Activated T-cell treated with anti-CD3 and anti-CD28 coated beads, Interleukin-2, amount 50 U/mL, for 48 hours (primary cell): ENCODE measurements around the gene AK2.
"Not testable (repeated sequence)": the region's sequence is repeated elsewhere in the genome, so short reads cannot be mapped to it uniquely, and the experiment has no call there.

Experiments used
- DNase-seq, 2 experiments: peaks; one replicate each; pipeline ENCODE4 v3.0.0-alpha.2; 2020

AK2 gene

GRCh38 chr1:32997381-32997891 is 39.2 kb downstream of the AK2 start:
- no peak for DNase-seq

GRCh38 chr1:32993324-32993636 is 43.4 kb downstream of the AK2 start:
- DNase-seq: not testable (repeated sequence)

DNA sequence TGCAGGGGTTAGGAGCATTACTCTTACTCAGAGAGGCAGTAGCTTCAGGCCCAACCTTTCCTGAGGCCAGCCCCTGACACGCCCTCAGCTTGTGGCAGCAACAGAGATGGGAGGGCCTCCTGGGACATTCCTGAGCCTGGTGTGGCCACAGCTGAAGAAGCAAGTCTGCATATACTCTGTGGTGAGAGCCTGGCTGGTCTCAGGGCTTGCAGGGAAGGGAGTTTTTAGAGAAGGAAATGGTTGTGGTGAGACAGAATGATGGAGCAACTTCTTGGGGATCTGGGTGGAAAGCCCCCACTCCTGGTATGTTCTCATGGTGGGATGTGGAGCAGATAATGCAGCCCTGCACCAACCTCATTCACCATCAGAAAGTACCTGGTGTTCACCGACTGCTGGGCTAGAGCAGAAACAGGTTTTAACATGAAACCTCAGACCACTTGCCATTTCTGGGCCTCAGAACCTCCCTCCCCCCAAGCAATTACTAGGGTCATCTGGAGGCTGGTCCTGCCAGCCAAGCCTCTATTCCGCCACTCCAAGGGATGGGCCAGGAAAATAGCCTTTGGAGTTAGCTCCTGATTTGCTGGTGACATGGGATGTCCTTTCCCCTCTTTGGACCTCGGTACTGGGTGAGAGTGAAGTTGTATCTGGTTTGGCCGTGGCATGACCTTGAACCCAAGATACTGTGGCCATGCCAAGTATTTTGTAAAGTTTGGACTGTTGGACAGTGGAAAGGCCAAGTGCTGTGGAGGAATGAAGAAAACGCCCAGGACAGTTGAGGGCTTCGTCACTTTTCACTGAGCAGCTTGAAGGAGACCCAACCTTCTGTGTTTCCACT is 44.0 kb downstream of the AK2 start:
- peak; percentile 74 to 80 for DNase-seq

- DNase-seq: no peak
These were observed 44.7 kb downstream of the AK2 start for GRCh38 chr1:32991819-32992488.

DNA sequence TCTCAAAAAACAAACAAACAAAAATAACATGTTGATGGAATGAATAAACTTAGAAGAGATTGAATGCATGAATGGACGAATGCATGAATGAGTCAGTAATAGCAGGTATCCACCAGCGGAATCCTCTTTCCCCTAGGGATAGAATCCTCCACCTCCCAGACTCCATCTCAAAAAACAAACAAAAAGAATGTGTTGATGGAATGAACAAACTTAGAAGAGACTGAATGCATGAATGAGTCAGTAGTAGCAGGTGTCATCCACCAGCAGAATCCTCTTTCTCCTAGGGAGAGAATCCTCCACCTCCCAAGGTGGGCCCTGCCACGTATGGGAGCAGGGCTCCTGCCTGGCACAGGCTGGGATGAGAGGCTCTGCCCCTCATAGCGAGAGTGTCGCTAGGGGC is 45.3 kb downstream of the AK2 start:
- no peak for DNase-seq

DNA sequence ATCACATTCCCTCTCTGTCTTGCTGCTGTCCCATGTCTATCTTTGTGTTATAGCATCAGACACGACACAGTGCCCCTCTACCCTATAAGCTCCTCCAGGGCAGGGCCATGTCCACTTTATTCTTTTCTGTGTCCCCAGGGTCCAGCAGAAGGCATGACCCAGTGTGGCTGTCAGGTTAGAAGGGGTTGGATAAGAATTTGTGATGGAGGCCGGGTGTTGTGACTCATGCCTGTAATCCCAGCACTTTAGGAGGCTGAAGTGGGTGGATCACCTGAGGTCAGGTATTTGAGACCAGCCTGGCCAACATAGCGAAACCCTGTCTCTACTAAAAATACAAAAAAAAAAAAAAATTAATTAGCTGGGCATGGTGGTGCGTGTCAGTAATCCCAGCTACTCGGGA is 45.8 kb downstream of the AK2 start:
- no peak for DNase-seq

DNA sequence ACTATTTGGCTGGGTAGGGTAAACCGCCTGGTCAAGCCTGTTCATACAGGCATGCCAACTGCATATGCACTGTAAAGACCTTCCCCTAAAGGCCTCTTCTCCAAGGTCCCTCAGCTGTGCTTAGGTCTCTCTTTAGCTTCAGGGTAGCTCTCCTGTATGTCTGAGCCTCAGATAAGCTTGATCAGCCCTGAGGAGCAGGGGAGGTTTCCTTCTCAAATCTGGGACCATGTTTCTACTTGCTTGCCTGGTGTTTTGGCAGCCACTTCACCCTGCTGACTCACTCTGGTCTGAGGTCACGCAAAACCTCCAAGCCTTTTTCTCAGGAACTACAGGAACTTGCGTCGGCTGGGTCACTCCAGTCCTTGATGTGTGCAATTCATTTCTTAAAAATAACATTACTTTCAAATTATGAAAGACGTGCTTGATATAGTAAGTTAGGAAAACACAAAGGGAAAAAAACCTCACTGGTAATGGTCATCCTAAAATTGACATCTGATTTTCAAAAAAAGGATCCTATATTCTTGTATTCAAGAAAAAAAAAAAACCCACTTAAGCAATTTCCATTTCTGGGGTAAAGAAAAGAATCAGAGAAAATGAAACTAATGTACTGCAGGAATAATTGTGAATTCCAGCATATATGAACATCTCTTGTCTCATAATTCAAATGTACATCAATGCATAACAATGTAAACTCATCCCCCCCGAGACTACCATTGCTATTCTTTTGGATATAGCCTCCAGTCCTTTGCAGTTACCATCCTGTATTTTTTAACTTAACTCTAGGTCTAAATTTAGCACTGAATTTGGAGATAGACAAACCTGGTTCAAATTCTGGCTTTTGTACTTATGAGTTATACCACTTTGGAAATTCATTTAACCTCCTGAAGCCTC is 47.3 kb downstream of the AK2 start:
- DNase-seq: peak; percentile 76 to 78

- no peak for DNase-seq
These were observed 48.0 kb downstream of the AK2 start for GRCh38 chr1:32988665-32989064.

DNA sequence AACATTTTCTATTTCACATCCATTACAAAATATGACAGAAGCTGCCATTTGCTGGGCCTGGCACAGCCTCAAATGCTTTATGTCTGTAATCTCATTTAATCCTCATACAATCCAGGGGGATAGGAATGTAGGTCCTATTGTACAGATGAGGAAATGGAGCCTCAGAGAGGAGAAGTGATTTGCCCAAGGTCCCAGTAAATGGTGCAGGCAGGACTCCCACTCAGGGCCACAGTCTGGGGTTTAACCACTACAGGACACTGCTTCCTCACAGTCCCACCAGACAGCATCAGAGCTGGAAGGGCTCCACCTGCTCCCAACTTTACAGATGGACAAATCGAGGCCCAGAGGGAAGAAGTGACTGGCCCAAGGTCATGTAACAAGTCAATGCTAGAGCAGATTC is 51.5 kb downstream of the AK2 start:
- no peak for DNase-seq

DNA sequence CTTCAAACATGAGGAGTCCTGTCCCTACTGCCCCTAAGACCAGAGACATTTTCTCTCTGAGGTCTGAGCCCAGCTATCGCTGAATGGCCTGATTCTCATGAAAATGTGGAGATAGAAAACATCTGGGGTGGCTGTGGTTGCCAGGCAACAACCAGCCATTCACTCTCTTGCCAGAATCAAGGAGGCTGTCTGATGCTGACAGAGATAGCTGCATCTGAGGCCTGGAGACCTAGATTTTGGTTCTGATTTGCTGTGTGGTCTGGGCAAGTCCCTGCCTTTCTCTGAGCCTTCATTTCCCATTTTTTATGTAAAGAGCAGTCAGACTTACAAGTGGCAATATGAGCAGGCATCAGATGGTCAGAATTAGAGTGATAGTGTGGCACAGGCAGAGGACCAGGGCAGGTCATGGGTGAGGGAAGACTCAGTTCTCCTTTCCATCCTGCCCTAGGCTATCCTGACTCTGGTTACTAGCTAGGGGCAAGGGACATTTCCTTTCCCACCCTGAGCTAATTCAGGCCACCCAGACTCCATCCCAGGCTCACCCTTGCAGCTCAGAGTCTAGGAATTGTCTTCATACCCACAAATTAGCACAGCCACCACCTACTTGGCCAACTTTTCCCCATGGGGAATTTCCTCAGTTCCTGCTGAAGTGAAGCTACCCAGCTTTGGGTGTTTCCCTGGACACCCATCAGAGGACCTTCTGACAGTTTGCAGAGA is 52.1 kb downstream of the AK2 start:
- peak in 1 of 2 experiments; percentile 48 for DNase-seq

GRCh38 chr1:32984090-32984454 is 52.6 kb downstream of the AK2 start:
- no peak for DNase-seq

DNA sequence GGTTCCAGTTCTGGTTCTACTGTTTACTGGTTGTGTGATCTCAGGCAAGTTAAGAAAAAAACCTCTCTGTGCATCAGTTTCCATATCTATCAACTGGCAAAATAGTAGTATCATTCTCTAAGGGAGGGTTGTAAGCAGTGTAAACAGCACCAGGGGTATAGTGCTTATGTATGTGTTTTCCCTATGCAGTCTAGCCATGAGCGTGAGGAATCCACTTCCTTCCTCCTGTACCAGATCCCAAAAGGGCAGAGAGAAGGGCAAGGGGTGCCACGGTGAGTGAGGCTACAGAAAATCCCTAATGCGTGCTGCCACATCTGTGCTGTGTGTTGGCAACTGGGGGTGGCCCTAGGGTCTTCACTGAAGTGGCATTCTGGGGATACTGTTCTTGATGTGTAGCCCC is 53.7 kb downstream of the AK2 start:
- DNase-seq: no peak

DNA sequence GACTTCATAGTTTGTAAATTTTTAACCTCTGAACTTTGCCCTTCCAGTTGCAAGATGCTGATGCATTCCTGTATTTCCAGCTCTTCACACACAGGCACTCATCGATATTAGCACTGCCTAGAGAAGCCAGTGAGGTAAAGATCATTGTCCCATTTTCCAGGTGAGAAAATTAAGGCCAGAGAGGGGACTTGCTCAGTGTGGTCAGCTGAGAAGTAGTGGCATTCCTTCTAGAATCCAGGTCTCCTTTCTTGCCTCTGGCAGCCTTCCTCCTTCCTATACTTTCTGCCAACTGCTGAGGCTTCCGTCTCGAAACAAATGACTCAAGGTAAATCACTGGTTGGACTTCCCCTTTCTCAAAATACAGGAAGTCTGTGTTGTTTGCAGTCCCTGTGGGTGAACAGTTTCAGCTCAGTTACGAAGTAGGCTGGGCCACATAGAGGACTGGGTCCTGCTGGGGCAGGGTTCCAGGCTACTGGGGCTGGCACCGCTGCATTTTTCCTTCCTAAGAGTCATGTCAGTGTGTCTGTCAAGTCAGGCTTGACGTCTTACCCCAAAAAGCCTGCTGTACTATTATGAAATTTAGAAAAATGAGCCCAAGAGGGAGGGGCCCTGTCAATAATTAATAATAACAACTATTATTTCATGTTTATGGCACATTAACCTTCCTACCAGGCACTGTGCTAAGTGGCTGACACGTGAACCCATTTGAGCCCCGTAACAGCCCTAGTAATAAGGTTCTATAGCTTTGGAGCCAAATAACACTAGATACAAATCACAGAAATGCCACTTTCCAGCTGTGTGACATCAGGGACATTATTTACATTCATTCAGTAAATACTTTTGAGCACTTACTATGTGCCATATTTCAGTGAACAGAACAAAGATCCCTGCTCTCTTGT is 55.4 kb downstream of the AK2 start:
- DNase-seq: peak; percentile 65 to 71

DNA sequence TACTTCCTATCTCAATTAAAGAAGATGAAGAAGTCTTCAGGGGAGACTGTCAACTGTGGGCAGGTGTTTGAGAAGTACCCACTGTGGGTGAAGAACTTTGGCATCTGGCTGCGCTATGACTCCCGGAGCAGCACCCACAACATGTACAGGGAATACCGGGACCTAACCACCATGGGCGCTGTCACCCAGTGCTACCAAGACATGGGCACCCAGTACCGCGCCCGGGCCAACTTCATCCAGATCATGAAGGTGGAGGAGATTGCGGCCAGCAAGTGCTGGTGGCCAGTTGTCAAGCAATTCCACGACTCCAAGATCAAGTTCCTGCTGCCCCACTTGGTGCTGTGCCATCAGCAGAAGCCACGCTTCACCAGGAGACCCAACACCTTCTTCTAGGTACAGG is 56.6 kb downstream of the AK2 start:
- no peak for DNase-seq

DNA sequence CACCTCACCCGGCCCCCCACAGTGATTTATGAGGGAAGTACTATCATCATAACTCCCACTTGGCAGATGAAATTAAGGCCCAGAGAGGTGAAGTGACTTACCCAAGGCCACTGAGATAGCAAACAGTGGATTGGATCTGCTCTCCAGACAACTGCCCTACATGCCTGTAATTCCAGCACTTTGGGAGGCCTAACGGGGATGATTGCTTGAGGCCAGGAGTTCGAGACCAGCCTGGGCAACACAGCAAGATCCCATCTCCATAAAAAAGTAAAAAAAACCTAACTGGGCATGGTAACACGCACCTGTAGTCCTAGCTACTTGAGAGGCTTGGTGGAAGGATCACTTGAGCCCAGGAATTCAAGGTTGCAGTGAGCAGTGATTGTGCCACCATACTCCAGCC is 57.8 kb downstream of the AK2 start:
- DNase-seq: no peak

GRCh38 chr1:32977546-32978087 is 59.1 kb downstream of the AK2 start:
- no peak for DNase-seq

- not testable (repeated sequence) for DNase-seq
These were observed 61.6 kb downstream of the AK2 start for GRCh38 chr1:32975055-32975454.

GRCh38 chr1:32973458-32973857 is 63.2 kb downstream of the AK2 start:
- not testable (repeated sequence) for DNase-seq

- DNase-seq: no peak
These were observed 63.8 kb downstream of the AK2 start for GRCh38 chr1:32972814-32973428.

DNA sequence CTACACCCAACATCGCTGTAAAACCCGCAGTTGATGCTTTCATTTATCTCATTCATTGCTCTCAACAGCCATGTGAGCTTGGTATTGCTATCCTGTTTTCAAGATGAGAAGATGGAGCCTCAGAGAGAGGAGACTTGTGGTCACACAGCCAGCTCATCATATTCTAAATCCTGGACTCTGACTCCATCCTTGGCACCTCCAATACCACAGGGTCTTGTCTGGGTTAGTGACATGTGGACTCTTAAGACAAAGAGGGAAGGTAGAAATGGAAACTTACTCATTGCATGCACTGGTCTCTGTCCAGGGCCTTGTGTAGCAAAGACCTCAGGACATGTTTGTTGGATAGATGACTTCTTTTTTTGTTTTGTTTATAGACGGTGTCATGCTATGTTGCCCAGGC is 65.1 kb downstream of the AK2 start:
- no peak for DNase-seq

GRCh38 chr1:32971156-32971555 is 65.5 kb downstream of the AK2 start:
- DNase-seq: no peak
